Uterus (tissue), 2 donors: Measurements from ENCODE around the gene CNST.

Source experiments
- POLR2A ChIP-seq, 2 donors: fragments of 450-650 bp; IDR thresholded peaks; one replicate each; pipeline ENCODE4 v1.6.1; 2016; ENCODE audit warnings: antibody characterized with exemption in 2 of 2, mild to moderate bottlenecking in 1 of 2, moderate library complexity in 1 of 2
- TF ChIP-seq, protein P1 (sequence below), 4 experiments: fragments of 200-600 bp in 2 of 4; fragments of 450-650 bp in 2 of 4; sonication (generic) in 2 of 4; IDR thresholded peaks; one replicate each; pipeline ENCODE4 v1.5.1; 2016 to 2019; ENCODE audit warnings: antibody characterized with exemption in 4 of 4, mild to moderate bottlenecking in 2 of 4, moderate library complexity in 1 of 4

DNA sequence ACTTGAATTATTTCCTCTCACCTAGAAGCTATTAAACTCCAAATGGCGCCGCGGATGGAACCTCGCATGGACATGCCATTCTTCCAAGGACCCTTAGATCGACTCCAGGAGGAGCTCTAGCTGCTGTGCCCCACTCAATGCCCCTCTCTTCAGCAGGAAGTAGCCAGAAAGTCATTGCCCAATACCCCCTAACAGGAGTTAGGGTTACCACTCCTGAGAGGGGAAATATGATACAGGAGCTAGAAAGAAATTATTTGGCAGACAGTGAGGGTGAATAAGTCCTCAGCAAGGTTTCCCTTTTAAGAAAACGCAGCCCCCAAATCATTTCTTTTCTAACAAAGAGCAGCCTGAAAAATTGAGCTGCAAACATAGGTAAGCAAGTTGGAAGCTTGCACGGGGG, 28.8 kb upstream of the CNST start:
- TF ChIP-seq, protein P1, sequence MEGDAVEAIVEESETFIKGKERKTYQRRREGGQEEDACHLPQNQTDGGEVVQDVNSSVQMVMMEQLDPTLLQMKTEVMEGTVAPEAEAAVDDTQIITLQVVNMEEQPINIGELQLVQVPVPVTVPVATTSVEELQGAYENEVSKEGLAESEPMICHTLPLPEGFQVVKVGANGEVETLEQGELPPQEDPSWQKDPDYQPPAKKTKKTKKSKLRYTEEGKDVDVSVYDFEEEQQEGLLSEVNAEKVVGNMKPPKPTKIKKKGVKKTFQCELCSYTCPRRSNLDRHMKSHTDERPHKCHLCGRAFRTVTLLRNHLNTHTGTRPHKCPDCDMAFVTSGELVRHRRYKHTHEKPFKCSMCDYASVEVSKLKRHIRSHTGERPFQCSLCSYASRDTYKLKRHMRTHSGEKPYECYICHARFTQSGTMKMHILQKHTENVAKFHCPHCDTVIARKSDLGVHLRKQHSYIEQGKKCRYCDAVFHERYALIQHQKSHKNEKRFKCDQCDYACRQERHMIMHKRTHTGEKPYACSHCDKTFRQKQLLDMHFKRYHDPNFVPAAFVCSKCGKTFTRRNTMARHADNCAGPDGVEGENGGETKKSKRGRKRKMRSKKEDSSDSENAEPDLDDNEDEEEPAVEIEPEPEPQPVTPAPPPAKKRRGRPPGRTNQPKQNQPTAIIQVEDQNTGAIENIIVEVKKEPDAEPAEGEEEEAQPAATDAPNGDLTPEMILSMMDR (IDR thresholded peaks at IDR 0.05): no peak
- TF ChIP-seq POLR2A (IDR thresholded peaks at IDR 0.05): no peak
